ENCODE results near the gene SLC26A4.

The SLC26A4 gene

DNA sequence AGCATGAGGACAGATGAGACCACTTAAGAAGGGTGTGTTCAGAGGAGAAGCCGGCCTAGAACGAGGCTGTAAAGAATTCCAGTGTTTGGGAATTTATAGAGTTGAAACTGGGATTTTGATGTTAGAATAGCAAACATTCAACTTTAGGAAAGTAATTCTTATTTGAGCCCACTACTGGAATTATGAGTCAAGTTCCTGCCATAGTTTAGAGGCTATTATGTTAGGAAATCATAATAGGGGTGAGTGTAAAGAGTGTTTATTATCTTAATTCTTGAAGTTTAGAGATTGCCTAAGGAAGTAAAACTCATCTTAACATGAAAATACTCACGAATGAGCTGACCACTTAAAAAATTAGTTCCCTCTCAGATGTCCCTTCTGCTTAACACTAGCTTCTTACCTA, 85.4 kb downstream of the SLC26A4 start:
- no peak for DNase-seq (ENCODE audit: low read depth, low spot score)

DNA sequence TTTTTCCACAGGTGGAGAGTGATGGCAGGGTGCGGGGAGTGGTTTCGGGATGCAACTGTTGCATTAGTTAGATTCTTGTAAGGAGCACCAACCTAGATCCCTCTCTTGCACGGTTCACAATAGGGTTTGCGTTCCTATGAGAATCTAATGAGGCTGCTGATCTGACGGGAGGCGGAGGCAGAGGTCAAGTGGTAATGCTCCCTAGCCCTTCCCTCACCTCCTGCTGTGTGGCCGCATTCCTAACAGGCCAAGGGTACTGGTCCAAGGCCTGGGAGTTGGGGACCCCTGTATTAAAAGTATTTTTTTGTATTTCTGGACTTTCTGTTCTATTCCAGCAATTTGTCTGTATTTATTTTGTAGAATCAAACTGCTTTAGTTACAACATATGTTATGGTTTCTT, 90.5 kb downstream of the SLC26A4 start:
- no peak for DNase-seq (ENCODE audit: low read depth, low spot score)

DNA sequence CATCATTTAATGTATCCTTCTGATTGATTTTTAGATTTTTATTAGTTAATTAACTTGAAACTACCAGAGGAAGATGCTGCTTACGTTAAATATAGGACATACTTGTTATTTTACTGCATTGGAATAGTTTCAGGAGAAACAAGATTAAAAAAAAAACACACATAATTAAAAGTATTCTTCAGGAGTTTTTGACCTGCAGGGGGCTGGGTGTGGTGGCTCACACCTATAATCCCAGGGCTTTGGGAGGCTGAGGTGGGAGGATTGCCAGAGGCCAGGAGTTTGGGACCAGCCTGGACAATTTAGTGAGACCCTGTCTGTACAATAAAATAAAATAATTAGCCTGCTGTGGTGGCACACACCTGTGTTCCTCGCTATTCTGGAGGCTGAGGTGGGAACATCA, 94.0 kb downstream of the SLC26A4 start:
- no peak for DNase-seq (ENCODE audit: low read depth, low spot score)

DNA sequence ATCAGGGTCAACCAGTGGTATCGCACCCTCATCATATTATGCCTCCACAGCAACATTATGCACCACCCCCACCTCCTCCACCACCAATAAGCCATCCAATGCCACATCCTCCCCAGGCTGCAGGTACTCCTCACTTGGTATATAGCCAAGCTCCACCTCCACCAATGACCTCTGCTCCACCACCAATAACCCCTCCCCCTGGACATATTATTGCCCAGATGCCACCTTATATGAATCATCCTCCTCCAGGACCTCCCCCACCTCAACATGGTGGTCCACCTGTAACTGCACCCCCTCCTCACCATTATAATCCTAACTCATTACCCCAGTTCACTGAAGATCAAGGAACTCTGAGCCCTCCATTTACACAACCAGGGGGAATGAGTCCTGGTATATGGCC, 98.0 kb downstream of the SLC26A4 start:
- DNase-seq (ENCODE audit: low read depth, low spot score): no peak

DNA sequence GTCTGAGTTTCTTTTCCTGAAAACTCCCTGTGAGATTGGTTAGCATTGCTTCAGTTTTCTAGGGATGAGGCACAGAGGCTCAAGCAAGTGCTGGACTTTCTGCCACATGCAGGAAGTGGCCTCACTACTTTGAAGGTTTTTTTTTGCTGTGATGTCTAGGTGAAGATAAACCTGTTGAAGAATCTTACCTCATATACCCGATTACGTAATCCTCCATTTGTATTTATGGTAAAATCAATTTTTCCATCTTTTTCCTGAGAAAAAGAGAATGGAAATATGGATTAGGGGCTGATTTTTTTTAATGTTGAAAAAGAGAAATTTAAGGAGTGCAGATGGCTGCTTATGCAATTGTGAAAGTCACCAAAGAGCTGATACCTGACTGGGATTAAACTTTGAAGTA, 106.8 kb downstream of the SLC26A4 start:
- DNase-seq (ENCODE audit: low read depth, low spot score): no peak

All from iPS DF 19.7 (cell line).